Germinal center (tissue), 1 donor: ENCODE measurements around the gene HOXB1.
"Not testable (repeated sequence)": the region's sequence is repeated elsewhere in the genome, so short reads cannot be mapped to it uniquely, and the experiment has no call there.

Experiments
- DNase-seq: peaks from one replicate; pipeline ENCODE4 v3.0.0; 2012; ENCODE audit warnings: mixed read lengths, low spot score

Gene HOXB1

DNA sequence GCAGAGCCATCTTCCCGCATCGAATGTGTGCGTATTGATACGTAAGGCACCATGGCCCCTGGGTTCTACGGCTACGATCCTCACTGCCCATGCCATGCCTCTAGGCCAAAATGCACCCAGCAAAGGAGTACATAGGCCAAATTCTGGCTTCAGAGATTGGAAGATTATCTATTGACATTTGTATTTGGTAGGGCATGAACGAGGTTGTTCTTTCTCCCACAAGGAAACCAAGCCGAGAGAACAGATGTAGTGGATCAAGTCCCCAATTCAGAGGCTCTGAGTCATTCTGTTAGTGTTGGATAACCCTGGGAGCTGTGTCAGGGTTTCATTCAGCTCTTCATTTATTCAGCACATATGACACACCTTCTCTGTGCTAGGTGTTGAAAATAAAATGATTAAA is 36.5 kb downstream of the HOXB1 start:
- DNase-seq, result no peak

DNA sequence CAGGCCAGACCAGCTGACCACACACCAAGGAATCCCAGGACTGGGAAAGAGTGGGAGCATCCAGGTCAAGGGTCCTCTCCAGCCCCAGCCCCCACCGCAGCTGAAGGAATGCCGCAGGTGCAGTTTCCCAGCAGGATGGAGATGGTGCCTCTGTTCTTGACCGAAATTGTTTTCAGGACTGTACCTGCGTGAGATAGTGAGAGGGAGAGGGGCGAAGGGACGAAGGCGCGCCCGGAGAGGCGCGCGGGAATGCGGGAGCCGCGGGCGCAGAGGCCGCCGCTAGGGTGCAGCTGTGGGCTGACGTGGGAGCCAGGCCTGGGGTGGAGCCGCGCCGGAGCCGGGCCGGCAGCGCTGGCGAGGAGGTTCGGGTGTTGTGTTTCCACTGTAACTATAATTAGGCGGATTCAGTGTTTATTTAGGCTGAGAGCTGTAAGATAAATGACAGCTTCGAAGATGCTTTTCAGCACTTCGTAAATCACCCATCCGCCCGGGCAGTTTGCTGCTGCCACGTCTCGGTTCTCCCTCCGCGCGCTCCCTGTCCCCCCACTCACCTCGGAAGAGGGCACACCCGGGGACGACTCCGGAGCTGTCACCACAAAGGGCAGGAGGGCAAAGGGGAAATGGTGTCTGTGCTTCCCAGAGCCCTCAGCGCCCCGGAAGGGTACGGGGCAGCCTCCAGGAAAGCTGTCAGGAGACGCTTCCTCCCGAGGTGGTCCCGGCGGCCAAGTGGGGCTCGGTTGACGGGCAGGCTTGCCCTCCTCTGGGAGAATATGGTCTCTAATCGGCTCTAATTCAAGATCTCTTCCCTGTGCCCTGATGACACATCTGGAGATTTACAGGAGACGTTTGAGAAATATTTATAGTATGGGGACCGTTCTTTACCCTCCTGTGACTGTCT is 38.2 kb downstream of the HOXB1 start:
- peak; percentile 69 for DNase-seq

DNA sequence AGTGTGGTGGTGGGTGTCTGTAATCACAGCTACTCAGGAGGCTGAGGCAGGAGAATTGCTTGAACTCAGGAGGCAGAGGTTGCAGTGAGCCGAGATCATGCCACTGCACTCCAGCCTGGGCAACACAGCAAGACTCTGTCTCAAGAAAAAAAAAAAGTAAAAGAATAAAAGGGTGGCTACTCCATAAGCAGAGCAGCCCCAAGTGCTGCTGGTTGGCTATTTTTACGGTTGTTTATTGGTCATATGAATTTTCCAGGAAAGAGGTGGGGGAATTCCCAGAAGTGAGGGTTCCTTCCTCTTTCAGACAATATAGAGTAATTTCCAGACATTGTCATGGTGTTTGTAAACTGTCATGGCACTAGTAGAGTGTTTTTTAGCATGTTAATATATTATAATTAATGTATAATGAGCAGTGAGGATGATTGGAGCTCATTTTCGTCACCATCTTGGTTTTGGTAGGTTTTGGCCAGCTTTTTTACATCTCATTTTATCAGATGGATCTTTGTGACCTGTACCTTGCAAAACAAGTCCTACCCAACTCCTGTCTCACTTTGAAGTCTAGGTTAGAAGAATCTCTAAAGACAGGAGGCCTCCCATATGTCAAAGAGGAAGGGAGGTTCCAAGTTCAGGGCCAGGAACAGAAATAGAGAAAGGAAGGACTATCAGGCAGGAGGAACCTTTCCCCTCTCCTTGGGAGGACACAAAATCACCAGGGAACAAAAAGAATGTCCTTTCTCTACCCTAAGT is 39.1 kb downstream of the HOXB1 start:
- no peak for DNase-seq

DNA sequence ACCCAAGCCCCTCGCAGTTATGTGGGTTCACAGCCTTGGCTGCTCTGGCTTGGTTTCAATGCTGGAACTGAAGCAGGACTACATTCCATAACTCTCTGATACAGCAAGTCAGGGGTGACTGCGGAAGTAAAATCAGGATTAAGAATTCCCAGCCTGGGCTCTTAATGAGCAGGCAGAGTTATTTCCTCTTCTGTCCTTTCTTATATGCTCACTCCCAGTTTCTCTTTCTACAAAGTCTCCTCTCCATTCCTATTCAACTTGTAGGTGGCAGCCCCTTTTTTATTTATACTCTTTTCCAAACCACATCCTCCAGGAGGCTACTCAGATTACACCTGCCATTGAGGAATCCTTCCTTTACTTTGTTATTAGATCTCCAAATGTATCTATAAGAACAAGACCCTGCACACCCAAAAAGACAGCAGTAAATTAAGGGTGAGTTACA is 40.3 kb downstream of the HOXB1 start:
- DNase-seq, result no peak

DNA sequence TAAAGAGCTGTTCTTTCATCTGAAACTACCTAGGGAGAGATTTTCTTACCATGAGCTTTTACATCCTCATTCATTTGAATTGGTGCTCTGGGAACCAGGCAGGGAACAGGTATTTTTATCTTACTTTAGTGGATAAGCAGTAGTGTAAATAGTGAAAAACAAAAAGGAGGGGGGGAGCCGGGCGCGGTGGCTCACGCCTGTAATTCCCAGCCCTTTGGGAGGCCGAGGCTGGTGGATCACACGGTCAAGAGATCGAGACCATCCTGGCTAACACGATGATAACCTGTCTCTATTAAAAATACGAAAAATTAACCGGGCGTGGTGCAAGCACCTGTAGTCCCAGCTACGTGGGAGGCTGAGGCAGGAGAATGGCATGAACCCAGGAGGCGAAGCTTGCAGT is 41.0 kb downstream of the HOXB1 start:
- no peak for DNase-seq

DNA sequence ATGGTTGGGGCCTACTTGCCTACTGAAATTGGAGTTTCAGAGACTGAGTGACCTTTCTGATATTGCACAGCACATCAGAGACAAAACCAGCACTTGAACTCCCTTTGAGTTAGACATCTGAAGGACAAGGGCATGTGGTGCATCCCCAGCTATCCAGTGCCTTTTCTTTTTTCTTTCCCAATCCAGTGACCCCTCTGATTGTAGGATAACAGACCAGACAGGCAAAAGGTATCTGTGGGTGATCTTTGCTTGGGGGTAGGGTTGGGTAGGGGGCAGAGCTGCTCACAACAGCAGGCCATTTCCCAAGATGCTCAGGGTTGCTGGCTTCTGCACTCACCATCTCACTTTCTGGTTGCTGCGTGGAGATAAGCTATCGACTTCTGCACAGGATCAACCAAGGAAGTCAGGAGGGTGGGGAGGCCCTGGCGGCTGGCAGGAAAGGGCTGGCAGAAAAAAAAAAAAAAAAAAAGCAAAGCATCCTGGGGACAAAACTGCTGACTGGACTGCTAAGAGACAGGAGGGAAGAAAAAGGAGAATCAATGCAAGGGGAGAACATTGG is 42.2 kb downstream of the HOXB1 start:
- DNase-seq, result no peak

DNA sequence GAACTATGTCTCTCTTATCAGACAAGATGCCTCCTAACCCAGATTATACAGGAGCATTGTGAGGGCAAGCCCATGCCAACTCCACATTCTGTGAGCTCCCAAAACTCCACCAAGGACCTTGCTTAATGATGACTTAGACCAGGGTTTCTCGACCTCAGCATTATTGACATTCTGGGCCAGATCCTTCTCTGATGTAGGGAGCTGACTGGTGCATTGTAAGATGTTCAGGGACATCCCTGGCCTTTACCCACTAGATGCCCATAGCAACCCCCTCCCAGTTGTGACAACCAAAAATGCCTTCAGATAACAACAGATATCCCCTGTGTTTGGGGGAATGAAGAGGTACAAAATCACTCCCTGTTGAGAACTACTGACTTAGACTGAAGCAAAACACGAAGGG is 43.6 kb downstream of the HOXB1 start:
- DNase-seq, result no peak

DNA sequence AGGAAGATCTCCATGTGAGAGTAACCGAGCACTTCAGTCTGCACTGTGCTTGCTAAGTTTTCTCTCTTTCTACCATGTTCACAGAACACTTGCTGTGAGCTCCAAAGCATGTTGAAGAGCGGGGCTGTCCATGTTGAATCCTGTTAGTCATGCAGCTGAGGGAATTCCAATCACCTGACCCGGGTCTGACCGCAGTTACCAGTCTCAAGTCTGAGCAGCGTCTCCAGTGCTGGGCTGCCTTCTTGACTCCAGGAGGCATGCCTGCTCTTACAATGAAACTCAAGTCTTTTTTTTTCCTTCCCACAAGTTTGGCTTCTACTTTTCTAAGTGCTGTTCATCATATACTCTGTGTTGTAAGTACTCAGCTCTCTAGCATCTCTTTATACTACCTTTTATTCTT is 44.3 kb downstream of the HOXB1 start:
- no peak for DNase-seq

DNA sequence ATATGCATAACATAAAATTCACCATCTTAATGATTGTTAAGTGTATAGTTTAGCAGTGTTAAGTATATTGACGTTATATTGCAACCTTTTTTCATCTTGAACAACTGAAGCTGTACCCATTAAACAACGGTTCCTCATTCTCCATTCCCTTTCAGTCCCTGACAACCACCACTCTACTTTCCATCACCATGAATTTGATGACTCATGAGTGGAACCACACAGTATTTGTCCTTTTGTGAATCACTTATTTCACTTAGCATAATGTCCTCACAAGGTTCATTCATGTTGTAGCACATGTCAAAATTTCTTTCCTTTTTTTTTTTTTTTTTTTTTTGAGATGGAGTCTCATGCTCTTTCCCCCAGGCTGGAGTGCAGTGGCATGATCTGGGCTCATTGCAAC is 46.0 kb downstream of the HOXB1 start:
- DNase-seq, result no peak

DNA sequence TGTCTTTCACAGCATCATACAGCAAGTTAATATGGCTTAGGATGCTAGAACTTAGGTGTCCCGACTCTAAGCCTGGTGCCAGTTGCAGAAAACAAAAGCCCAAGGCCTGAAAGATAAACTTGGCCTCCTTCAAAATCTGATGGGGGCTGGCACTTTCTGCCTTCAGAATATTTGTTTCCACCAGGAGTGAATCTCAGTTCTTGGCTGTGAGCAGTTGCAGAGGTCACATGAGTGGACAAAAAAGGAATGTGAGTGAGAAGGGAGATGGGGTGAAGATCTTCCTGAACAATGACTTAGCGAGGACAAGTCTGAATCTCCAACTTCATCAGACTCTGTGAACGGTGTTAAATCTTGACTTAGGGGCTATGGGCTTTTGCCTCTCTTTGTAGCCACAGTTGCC is 46.6 kb downstream of the HOXB1 start:
- no peak for DNase-seq

DNA sequence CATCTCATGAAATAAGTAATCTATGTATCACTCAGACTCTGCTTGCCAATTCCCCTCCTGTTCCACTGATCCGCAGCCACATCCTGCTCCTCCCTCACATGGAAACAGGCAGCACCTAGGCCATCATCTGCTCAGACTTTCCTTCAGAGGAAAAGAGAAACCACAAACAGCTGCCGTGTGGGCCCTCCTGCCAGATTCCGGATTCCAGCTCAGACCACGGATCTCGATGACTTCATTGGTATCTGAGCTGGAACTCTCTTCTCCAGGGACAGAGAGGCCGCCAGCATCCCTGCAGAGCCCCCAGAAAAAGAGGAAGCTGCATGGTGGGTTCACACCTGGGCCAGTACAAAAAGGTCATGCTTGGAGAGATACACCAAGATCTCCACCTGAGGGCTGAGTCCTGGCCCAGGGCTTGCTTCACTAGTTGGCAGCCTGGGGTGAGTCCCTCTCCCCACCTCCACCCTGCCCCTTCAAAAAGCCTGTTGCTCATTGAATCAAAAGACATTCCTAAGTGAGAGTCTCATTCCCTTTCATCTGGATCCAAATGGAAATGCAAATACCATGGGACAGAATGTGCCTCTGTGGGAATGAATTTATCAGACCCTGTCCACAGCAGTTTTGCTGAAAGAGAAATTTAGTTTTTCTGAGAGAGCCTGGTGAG is 47.2 kb downstream of the HOXB1 start:
- peak; percentile 60 for DNase-seq

DNA sequence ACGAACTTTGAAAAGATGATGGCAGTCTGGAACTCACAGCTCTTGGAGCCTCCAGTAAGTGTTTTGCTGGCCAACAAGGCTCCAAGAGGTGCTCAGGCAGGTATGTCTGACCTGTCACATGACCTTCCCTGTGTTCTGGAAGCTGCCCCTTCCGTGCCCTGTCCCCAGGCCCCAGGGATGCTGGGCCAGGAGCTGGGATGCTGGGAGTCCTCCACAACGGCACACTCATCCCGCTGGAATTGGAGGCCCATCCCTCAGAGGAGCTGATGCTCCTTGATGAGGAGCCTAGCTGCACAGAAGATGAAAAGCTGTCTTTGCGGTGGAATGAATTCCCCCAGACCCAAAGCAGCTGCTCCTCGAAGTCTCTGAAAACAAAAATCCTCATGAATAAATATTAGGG is 47.8 kb downstream of the HOXB1 start:
- DNase-seq, result no peak

DNA sequence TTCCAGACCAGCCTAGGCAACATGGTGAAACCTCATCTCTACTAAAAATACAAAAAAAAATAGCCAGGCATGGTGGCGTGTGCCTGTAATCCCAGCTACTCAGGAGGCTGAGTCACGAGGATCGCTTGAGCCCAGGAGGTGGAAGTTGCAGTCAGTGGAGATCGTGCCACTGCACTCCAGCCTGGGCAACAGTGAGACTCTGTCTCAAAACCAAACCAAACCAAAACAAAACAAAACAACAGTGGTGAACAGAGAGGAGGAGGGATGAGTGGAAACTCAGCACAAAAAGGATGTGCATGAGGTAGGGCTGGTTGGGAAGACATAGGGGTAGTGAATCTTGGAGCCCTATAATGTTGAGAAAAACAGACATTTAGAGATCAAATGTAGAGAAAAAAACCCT is 48.5 kb downstream of the HOXB1 start:
- not testable (repeated sequence) for DNase-seq

DNA sequence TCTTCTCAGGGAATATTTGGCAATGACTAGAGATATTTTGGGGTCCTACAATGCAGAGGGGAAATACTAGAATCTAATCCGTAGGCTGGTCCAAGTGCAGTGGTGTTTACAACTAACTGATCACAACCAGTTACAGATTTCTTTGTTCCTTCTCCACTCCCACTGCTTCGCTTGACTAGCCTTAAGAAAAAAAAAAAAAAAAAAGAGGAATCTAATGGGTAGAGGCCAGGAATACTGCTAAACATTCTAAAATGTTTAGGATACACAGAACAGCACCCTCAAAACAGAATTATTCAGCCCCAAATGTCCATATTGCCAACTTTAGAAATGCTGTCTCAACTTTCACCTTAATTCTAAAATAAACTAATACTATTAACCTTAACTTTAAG is 51.8 kb downstream of the HOXB1 start:
- DNase-seq, result no peak
